C4-2B (cell line): ENCODE data around the gene PEX19.

Experiments used
- H3K27ac ChIP-seq: fragments of 450-650 bp; 2 replicates; pipeline ENCODE4 v1.5.1; 2017
- ZFX ChIP-seq: fragments of 450-650 bp; IDR thresholded peaks from 2 replicates; pipeline ENCODE4 v1.6.1; 2017
- TF ChIP-seq, protein P1 (sequence below): fragments of 450-650 bp; conservative IDR thresholded peaks from 2 replicates; pipeline ENCODE4 v1.5.1; 2017; ENCODE audit warnings: mild to moderate bottlenecking

The PEX19 gene

DNA sequence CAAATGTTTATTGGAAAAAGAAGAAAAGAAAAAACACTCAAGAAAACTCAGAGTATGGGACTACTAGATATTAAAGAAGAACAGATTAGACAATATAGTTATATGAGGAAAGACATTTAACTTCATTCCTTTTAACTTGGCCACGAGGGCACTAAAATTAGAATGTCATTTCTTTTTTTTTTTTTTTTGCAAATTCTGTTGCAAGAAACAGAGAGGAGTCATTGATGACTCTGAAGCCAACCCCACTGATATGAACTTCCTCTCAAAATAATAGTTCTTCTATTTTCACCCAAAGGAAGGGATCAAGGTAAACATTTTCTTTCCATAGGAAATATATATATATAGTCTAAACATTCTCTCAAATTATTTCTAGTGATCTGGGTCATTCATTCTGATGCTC lies 24.6 kb upstream of the PEX19 start:
- no peak overlapping the region for H3K27ac ChIP-seq
- TF ChIP-seq ZFX, result no peak
- TF ChIP-seq, protein P1, sequence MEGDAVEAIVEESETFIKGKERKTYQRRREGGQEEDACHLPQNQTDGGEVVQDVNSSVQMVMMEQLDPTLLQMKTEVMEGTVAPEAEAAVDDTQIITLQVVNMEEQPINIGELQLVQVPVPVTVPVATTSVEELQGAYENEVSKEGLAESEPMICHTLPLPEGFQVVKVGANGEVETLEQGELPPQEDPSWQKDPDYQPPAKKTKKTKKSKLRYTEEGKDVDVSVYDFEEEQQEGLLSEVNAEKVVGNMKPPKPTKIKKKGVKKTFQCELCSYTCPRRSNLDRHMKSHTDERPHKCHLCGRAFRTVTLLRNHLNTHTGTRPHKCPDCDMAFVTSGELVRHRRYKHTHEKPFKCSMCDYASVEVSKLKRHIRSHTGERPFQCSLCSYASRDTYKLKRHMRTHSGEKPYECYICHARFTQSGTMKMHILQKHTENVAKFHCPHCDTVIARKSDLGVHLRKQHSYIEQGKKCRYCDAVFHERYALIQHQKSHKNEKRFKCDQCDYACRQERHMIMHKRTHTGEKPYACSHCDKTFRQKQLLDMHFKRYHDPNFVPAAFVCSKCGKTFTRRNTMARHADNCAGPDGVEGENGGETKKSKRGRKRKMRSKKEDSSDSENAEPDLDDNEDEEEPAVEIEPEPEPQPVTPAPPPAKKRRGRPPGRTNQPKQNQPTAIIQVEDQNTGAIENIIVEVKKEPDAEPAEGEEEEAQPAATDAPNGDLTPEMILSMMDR, result no peak

DNA sequence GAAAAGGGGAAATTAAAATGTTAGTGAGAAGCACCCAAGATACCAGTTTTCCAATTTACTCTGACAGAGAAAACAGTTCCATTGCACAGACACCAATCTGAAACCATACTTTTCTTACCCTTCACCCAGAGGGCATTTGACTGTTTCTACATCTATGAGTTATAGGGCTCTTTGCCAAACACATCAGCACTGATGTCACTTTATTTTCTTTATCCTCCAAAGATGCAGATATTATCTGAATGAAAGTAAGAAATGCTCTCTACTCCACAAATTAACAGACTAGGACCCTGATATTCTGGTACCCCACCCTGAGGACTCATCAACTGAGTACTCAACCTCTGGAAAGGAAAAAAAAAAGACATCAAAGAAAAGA lies 24.2 kb upstream of the PEX19 start:
- TF ChIP-seq ZFX, result no peak
- TF ChIP-seq, protein P1, result no peak
- H3K27ac ChIP-seq, result no peak overlapping the region

DNA sequence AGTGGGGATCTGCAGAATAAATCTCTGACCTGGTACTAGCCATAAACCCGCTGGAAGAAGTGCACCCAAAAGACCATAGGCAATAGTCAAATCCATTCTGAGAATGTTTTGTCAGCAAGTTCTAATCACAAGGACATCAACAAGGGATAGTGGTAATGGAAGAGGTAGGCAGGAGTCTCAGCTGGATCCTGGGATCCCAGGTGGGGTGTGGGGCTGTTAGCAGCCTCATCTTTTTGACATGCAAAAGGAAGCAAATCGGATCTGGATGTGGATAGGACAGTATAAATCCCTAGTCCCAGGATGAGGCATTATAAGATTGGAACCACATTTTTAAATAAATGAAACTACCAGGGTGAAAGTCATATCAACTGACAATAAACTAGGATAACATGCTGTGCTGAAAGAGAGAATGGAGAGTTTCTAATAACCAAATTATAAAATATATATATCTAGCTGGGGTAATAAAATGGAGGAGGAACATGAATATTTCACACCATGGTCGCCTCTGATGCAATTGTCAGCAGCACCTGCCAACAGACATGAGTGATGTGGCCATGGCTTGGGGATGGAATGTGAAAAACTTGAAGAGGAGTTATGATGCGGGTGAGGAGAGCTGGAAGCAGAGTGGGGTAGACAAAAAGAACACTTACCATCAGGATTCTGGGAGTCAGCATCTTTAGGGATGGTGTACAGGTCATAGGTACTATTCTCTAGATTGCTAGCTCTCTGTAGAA lies 23.7 kb upstream of the PEX19 start:
- no peak for TF ChIP-seq ZFX
- TF ChIP-seq, protein P1, result no peak
- H3K27ac ChIP-seq, result no peak overlapping the region

DNA sequence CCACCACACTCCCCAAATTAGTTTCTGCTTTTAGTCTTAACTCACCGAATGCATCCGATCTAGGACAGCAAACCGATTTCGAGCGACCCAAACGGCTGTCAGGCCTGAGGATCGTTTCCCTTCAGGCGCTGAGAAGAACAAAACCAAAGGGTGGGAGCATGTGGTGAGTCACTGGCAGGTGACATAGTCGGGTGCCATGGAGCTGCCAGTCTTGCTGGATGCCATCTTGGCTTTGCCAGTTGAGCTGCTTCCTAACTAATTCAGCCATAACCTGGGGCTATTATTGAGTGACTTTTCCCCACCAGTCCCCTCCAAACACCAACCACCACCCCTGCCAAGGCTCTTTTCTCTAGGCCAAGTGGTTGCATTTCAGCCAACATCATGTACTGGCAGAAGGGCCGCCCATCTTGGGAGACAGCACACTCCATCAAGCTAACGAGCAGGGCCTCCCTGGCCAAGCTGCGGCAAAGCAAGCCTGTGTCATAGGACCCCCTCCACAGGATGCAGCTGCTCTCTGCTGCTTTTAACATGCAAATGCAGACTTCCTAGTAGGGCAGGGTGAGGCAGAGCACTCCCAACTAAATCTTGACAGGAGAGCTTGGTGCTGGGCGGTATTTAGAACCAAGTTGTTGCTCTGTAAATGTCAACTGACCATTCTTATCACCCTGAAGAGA lies 22.3 kb upstream of the PEX19 start:
- H3K27ac ChIP-seq, result no peak overlapping the region
- no peak for TF ChIP-seq ZFX
- TF ChIP-seq, protein P1, result no peak

DNA sequence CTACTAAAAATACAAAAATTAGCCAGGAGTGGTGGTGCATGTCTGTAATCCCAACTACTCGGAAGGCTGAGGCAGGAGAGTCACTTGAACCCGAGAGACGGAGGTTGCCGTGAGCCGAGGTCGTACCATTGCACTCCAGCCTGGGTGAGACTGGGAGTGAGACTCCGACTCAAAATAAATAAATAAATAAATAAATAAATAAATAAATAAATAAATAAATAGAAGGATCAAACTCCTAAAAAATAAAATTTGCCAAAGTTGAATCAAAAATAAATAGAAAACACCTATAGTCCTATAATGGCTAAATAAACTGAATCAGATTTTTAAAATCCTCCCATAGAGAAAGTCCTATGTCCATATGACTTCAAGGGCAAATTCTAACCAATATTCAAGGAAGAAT lies 15.2 kb upstream of the PEX19 start:
- H3K27ac ChIP-seq, result no peak overlapping the region
- TF ChIP-seq, protein P1, result no peak
- TF ChIP-seq ZFX, result no peak

DNA sequence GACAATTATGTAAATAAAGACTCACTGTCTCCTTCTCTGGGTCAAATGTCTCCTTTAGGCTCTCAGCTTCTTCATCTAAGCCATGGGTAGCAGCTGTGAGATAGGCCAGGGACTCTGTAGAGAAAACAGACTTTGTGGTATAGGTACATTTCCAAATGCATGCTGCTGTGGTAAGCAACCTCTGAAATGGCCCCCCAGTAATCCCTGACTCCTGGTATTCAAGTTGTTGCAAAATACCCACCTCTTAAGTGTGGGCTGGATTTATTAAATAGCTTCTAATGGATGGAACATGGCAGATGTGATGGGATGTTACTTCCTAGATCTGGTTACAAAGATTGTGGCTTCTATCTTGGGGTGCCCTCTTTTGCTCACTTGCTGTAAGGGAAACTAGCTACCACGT lies 11.1 kb upstream of the PEX19 start:
- TF ChIP-seq, protein P1, result no peak
- TF ChIP-seq ZFX, result no peak
- H3K27ac ChIP-seq, result no peak overlapping the region
